COLO668 (cell line): ENCODE results near the gene MRGPRG.

Experiments
- DNase-seq: peaks from one replicate; lab custom pipeline; 2025; ENCODE audit not compliant: unreplicated experiment; lab: John Stamatoyannopoulos, UW

The MRGPRG gene

DNA sequence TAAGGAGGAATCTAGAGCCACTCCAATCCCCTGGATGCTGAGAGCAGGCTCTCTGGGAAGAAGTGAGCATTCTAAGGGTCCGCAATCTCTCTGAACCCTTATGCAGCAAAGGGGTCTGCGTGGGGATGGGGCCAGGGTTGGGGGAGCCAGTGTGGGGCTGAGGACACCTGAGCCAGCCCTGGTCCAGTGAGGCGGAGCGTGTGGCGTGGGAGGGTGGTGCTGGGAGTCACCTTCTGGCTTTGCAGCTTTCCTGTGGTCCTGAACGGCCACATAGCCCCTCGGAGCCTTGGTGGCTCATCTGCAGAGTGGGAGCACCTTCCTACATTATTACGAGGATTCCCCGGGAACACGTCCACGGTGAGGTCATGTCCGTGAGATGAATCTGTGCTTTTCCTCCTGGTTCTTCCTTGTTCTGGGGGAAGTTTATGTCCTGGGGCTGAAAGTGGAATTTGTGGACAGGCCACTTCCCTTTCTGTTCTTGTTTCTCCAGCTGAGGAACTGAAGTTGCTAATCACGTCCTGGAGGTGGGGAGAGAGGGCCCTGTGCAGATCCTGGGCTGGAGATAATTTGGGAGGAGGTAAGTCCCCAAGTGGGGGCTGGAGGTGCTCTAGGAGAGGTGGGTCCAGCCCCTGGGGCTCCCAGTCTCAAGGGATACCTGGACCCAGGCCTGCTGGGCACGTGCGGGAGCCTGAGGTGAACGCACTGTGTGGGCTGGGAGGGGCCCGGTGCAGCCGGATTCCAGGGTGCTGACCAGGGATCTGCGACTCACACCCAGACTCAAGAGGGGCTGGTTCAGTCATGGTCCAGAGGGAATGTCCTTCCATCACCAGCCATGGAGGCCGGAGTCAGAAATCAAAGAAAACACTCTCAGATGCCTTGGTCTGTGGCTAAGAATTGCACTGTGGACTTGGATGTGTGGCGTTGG lies 7.5 kb upstream of the MRGPRG start:
- no peak for DNase-seq

DNA sequence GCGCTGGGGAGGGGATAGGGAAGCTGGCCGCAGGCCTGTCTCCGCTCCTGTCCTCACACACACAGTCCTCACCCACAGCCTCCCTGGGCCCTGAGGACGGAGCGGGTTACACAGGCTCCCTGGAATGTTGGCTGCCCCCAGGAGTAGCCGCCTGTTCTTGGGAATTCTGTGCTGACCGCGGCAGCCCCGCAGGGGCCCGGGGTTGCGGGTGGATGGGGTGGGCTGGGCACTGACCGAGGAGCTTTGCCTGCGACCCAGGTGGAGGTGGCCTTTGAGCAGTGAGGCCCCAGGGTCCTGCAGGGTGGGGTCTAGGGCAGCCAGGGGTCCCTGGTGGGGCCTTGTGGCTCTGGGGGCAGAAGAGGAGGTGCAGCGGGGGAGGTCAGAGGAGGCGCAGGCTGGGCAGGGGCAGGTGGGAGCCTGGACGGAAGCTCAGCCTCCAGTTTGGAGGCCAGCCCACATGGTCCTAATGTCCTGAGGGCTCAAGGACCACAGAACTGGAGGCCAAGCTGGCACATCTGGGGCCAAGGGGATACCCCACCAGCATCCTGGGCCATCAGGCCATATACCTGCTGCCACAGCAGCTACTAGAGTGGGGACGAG lies 6.6 kb upstream of the MRGPRG start:
- no peak for DNase-seq

DNA sequence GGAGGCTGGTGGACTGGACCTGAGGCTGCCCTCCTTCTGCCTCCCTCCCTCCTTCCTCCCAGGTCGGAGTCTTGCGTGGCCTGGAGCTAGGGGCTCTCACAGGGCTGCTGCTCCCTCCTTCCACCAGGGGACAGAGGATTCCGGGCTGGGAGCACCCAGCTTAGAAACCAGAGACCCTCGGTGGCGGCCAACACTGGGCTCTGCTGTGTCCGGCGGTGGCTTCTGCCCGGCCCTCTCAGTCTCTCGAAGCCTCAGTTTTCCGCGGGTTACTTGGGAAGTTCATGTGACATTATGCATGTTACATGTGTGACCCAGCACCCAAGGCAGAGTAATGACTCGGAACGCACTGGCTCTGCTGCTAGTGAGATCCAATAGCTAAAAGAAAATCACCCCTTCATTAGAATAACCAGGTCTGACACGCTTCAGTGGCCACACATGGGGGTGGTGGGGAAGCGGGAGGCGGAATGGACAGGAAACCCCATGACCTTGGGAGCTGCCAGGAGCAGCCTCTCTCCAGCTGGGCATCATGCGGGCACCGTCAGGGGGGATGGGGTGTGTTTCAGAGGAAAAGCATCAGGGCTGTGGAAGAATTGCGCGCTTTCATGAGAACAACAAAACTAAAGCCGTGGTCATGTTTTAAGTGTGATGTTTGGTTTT lies 5.9 kb upstream of the MRGPRG start:
- DNase-seq = no peak

DNA sequence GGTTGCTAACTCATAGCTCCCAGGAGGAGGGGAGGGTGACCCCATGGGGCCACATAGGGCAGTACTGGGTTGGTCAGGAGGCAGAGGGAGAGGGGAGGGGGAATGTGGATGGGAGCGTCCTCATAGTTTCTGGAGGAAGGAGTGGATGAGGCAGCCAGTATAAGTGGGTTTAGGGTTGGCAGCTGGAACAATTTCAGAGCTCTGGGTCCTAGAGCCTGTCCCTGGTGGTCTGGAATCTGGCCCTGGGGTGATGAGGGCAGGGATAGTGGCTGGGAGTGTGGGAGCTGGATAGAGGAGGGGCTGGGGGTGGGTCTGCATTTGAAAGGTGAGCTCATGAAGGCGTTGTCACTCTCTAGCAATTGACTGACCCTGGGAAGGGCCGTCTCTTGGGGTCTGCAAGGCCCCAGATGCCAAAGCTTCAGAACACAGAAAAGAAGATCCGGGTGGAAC lies 5.3 kb upstream of the MRGPRG start:
- DNase-seq = no peak

DNA sequence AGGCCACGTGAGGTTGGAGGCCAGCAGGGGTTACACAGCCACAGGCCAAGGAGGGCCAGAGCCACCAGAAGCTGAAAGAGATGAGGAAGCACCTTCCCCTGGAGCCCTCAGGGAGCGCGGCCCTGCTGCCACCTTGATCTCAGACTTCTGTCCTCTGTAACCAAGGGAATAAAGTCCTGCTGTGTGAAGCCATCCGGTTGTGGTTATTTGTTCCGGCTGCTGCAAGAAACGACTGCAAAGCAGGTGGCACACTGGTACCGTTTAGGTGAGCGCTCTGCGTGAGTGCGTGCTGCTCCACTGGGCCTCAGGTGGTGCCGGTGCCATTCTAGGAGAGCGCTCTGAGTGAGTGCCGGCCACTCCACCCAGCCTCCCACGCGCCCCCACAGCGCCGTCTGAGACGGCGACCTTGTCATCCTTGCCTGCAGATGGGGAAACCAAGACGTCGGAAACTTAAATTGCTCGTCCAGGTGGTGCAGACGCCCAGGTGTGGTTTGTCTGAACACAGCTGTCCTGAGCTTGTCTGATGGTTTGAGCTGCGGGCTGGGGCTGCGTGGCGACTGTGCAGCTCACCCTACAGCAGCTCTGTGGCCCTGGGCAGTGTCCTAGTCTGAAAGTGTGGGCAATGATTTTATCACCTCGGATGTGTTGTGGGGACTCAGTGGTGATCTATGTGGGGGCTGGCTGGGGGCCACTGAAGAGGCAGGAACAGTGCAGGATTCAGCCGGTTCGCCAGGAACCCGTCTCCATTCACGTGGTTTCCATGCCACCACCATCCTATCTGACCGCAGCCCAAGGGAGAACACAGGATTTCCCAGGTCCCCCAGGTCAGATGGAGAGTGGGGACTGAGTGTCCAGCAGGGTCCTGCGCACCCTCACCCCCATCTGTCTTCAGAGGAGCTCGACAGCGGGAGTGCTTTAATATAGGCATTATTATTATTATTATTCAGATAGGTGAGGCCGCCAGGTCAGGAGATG lies 4.6 kb upstream of the MRGPRG start:
- no peak for DNase-seq

DNA sequence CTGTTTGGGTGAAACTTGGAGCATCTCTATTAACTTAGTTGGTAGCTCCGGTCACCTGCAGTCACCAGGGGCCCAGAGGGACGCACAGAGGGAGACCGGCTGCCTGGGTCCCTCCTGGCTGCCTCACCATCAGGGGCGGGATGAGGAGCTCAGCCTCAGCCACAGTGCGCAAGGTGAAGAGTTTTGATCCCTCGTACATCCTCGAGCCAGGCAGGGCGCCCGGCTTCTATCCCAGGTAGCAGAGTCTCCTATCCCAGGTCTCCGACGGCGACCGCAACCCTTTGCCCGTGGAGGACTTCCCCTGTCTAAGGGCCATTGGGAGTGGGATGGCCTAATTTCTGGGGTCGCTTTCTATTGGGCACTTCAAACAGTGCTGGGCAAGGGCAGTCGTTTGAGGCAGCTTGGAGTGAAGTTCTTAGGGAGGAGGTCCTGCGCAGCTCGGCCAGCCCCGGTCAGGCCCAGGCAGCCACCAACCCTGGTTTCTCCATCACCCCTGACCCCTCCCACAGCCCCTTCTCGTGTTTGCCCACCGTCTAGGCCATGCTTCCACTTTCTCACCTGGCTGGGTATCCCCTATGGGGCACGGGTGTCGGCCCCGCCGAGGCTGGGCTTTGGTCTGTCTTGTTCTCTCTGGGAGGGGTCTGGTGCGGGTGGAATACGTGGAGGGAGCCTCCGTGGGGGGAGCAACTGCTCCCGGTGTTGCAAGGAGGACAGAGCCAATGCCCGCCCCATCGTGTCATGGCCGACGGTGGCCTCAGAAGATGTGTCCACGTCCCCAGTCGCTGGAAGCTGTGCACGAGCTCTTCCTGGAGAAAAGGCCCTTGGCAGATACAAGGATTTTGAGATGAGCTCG lies 3.6 kb upstream of the MRGPRG start:
- no peak for DNase-seq

DNA sequence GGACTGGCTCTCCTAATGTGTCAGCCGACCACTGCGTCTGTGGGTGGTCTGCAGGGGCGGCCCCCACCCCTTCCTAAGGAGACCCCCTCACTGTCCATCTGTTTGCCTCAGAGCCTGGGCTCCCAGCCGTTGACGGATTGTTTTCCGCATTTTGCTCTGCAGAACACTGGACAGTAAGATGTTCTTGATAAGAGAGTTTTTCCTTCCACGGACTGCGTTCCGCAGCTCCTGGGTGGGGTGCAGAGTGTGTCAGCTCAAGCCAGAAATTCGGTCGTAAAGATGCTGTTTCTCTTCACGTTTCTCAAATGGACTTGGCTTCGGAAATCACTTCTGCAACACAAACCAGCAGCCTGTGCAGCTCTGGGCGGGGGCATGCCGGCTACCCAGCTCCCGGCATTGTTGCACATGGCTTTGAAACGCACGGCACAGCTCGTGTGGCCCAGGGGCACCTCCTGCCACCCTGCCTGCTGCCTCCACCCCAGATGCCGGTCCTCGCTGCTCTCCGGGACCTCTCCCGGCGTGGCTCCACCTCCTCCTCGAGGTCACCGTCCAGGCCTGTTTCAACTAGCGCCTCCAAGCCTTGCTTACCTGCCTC lies 2.9 kb upstream of the MRGPRG start:
- DNase-seq = no peak

DNA sequence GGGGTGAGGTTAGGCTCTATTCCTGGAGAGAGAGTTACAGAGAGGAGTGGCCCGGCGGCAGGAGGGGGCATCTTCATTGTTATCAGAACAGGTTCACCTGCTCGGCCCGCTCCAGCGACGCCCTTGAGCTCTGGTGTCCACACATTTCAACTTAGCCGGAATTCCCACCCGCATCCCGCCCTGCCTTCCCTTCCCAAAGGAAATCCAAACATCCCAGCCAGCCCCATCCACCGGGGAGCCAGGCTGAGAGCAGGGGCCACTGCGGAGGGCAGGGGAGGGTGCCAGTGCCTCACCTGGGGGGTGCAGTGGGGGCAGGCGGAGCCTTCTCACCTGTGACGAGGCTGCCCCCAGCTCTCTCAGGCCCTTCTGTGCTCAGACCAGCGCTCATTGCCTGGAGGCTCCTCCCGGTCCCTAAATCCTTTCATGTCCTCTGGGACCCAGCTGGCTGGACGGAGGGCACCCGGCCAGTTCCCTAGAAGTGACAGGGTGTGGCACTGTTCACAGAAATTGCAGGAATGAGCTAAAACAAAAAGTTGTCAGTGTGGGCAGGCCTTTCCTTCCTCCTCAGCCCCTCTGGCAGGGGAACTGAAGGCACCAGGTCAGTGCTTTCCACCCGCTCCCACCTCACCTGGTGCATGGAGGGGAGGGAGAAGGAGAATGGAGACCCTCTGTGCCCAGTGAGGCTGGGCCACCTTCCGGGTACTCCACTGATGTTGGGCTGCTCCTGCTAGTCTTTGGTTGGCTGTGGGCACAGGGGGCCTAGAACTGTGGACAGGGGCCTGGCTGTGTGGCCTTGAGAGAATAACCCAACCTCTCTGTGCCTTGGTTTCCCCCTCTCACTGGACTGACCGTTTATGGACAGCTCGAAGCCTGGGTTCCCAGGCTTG lies 2.2 kb upstream of the MRGPRG start:
- DNase-seq = no peak

DNA sequence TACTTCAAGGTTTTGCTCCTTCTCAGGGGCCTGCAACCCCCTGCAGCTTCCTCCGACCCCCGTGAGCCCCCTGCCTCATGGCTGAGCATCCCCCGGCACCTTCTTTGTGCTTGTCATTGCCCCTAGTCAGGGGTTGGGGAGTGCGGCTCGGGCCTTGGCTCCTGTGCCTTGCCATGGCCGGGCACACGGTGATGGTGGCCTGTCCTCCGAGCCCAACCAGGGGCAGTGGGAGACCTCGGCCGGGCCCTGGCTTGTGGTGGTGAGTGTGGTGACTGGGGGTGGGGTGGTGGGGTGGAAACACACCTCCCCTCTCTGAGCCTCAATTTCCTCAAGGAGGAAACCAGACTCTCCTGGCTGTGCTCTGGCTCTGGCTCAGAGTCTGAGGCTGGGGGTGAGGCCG lies 1.5 kb upstream of the MRGPRG start:
- no peak for DNase-seq

DNA sequence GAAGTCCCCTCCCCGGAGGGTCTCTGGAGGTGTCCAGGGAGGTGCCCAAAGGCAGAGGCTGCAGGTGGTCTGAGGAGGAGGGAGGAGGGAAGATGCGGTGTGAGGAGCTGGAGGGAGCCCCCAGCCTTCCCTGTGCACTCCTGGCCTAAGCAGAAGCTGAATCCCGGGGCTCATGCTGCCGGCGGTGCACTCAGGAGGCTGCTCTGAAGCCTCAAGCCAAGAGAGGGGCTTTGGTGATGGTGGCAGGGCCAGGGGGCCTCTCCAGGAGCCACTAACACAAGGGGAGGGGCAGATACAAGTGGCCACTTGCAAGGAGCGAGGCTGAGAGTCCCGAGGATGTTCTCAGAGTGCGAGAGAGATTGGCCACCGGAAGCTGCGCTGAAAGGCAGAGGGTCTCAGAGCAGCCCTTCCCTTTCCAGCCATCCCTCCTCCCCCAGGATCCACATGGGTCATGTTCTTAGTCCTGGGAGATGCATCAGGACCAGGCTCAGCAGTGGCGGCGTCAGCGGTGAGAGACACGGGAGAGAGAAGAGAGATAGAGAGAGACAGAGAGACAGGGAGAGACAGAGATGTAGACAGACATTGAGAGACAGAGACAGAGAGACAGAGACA lies 774 bp upstream of the MRGPRG start:
- no peak for DNase-seq

DNA sequence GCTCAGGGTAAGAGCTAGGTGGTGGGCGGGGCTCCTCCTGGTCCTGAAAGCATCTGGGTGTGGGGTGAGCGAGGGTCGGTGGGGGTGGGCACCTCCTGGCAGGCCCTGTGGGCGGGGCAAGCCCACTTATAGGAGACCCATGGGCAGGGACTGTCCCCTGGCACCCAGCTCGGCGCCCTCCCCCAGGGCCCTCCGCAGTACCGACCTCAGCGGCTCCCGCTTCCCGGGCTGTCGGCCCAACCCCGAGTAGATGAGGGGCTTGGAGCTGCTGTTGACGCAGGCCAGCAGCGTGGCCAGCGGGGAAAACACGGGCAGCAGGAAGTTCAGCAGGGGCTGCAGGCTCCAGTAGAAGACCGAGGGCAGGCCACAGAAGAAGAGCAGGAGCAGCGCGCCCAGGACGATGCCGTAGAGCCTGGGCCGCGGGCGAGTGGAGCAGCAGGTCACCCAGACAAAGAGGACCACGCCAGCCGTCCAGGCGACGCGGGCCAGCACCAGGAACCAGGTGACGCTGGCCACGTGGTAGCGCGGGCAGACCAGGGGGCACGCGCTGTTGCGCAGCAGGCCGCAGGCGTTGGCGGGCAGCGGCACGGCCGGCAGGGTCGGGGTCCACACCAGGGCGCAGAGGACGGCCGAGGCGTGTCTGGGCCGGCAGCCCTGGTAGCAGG lies 663 bp downstream of the MRGPRG start:
- no peak for DNase-seq

DNA sequence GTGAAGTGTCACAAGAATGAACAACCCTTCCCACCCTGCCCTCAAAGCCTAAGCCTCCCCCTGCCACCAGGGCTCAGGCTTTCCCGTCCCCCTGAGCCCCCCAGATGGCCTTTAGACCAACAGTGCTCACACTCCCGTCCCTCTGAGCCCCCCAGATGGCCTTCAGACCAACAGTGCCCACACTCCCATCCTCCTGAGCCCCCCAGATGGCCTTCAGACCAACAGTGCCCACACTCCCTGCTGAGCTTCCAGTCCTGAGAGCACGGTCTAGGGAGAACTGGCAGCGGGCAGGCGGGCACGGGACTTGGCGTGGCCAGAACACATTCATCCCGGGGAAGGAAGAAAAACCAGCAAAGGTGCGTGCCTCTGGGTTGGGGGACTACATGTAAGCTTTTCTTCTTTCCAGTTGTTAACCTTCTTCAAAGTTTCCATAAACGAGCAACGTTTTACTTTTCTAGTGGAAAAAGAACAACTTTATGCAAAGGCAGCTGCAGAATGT lies 2.5 kb downstream of the MRGPRG start:
- no peak for DNase-seq

DNA sequence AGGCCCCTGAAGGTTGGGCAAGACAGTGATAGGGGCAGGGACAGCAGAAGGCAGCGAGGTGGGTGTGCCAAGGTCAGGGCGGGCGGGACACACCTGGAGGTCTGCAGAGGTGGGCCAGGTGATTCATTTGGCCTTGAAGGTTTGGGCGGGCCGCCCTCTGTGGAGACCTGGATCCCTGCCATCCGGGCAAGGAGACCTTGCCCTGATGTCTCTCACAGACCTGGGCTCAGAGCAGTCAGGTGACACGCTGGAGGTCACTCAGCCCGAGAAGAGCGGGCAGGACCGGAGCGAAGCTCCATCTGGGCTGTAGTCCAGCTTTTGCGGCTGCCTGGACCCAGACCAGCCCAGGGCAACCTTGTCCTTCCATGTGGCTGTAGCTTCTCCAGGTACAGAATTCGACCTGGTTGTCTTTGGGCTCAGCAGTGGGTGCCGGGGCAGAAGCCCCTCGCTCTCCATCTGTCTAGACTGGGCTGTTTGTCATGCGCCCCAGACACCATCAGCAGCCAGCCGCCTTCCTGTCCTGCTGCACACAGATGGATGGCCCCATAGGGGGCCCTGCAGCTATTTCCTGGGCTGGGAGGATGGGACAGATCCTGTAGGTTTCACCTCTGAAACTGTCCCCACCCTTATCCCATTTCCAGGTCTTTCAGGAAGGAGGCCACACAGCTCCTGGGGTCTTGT lies 3.1 kb downstream of the MRGPRG start:
- DNase-seq = no peak

DNA sequence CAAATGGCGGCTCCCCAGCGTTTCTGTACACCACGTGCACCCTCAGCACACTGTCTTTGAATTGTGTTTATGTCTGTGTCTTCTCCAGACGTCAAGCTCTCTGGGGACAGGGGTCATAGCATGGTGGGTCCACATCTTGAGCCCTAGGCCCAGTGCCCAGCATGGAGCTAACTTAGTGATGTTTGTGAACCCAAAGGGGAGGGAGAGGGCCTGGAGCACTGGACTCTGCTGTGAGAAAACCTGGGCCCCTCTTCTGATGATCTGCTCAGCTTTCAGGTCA lies 4.3 kb downstream of the MRGPRG start:
- DNase-seq = no peak

DNA sequence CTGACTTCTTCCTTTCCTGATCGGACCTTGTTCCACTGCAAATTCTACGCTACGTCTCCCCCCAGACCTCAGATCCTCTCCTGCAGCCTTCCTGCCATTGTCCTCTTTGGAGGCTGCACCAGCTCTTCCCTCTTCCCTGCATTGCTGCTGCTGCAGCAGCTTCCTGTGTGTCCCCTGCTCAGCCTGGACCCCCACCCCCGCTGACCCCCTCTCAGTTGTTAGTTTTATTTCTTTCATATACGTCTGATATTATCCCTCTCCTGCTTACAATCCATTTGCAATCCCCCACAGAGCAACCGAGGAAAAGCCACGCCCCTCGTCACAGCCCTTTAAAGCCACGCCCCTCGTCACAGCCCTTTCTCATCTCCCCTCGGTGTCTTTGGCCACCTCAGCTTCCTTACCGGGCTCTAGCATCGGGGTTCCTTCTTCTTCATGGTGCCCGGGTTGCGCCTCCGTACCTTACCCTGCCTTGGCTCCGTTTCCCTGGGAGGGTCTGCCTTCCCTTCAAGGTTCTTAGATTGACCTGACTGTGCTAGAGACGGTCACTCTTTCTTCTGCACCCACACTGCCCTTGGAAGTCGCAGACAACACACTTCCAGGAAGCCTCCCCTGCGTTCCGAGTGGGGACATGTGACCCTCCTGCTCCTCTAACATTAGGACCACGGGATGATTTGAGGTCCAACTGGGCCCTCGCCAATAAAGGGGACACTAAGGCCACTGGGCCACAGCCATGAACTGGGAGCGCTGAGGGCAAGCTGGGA lies 4.8 kb downstream of the MRGPRG start:
- DNase-seq = no peak

DNA sequence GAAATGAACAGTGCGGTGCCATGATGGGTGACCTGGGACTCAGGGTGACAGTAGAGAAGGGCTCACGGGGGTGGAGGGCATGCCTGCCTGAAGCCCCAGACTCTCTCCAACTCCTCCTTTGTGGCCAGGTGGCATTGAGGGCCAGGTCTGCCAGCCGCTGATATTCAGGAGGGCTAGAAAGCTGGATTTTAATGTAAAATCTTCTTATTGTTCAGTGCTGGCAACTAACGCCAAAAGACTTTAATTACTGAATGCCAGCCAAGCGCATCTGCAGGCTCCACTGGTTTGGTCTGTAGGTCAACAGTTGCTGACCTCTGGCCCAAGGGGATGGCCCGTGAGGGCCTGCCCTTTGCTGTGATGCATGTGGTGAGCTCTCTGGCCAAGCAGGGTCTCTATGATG lies 10.3 kb downstream of the MRGPRG start:
- DNase-seq = no peak
